Suprapubic skin (tissue), 4 donors: ENCODE data around the gene OR1D2.

Source experiments
- CTCF ChIP-seq, 2 donors: fragments of 200-600 bp in 1 of 2; fragments of 450-650 bp in 1 of 2; sonication (generic) in 1 of 2; IDR thresholded peaks; one replicate each; pipeline ENCODE4 v1.5.1; 2016 to 2019; ENCODE audit warnings: antibody characterized with exemption in 2 of 2, mild to moderate bottlenecking in 1 of 2, moderate library complexity in 1 of 2
- POLR2A ChIP-seq, 2 donors: fragments of 450-650 bp; IDR thresholded peaks; one replicate each; pipeline ENCODE4 v1.6.1; 2017; ENCODE audit warnings: antibody characterized with exemption in 2 of 2, mild to moderate bottlenecking in 2 of 2, moderate library complexity in 2 of 2
- POLR2AphosphoS5 ChIP-seq, 3 donors: sonication (generic); formaldehyde crosslinking; IDR thresholded peaks; one replicate each; pipeline ENCODE4 v1.6.1; 2017; ENCODE audit warnings: antibody characterized with exemption in 3 of 3

GRCh38 chr17:3104322-3104721 lies at the start of gene OR1D2:
- no peak for TF ChIP-seq CTCF (IDR thresholded peaks at IDR 0.05)
- TF ChIP-seq POLR2AphosphoS5 (IDR thresholded peaks at IDR 0.05): no peak
- no peak for TF ChIP-seq POLR2A (IDR thresholded peaks at IDR 0.05)
